Activated CD4-positive, CD25-positive, alpha-beta regulatory T cell (primary cell): ENCODE results near the gene KIF17.

Source experiments
- DNase-seq, 4 experiments: peaks; one replicate each; lab custom pipeline; 2025; lab: John Stamatoyannopoulos, UW

The KIF17 gene

GRCh38 chr1:20710469-20711284 lies 7.1 kb downstream of the KIF17 start:
- no peak for DNase-seq

GRCh38 chr1:20709868-20710267 lies 7.9 kb downstream of the KIF17 start:
- DNase-seq: no peak

- no peak for DNase-seq
Observed at GRCh38 chr1:20708891-20709290, 8.9 kb downstream of the KIF17 start.

- no peak for DNase-seq
Observed at GRCh38 chr1:20708057-20708456, 9.8 kb downstream of the KIF17 start.

- no peak for DNase-seq
Observed at GRCh38 chr1:20706841-20707240, 11.0 kb downstream of the KIF17 start.

- no peak for DNase-seq
Observed at GRCh38 chr1:20705203-20705755, 12.5 kb downstream of the KIF17 start.

GRCh38 chr1:20704390-20705202 lies 13.2 kb downstream of the KIF17 start:
- DNase-seq: no peak

GRCh38 chr1:20703124-20703756 lies 14.6 kb downstream of the KIF17 start:
- DNase-seq: no peak

- no peak for DNase-seq
Observed at GRCh38 chr1:20702416-20702815, 15.4 kb downstream of the KIF17 start.

GRCh38 chr1:20701847-20702246 lies 16.0 kb downstream of the KIF17 start:
- DNase-seq: no peak

- no peak for DNase-seq
Observed at GRCh38 chr1:20701446-20701845, 16.4 kb downstream of the KIF17 start.

GRCh38 chr1:20700636-20701215 lies 17.1 kb downstream of the KIF17 start:
- DNase-seq: no peak

GRCh38 chr1:20699558-20699957 lies 18.2 kb downstream of the KIF17 start:
- no peak for DNase-seq

GRCh38 chr1:20698195-20698910 lies 19.5 kb downstream of the KIF17 start:
- DNase-seq: no peak

GRCh38 chr1:20697563-20697962 lies 20.2 kb downstream of the KIF17 start:
- no peak for DNase-seq

- DNase-seq: peak; percentile 54 to 63 (median 54)
Observed at GRCh38 chr1:20696397-20697333, 21.1 kb downstream of the KIF17 start.

- DNase-seq: no peak
Observed at GRCh38 chr1:20695515-20695914, 22.3 kb downstream of the KIF17 start.

- no peak for DNase-seq
Observed at GRCh38 chr1:20693623-20694022, 24.2 kb downstream of the KIF17 start.

- DNase-seq: no peak
Observed at GRCh38 chr1:20691872-20692271, 25.9 kb downstream of the KIF17 start.

- no peak for DNase-seq
Observed at GRCh38 chr1:20689645-20690056, 28.2 kb downstream of the KIF17 start.
